GM23338 (cell line): ENCODE data around the gene LDLR. TPM values are rescaled to one million over a fixed set of nuclear protein-coding genes. Genes with fewer than 3 reads are reported as not detected.

ENCODE experiments used
- ATAC-seq: fragments of 200-7000 bp; cut with Tn5 transposase; 3 replicates; pipeline ENCODE4 v1.9.1; 2020
- DNase-seq: peaks from one replicate; pipeline ENCODE4 v3.0.0-alpha.2; 2015; ENCODE audit warnings: low spot score
- H2AFZ ChIP-seq: fragments of 200-600 bp; sonication (generic); 2 replicates; pipeline ENCODE4 v1.8.0; 2016; ENCODE audit warnings: antibody characterized with exemption, mild to moderate bottlenecking, moderate library complexity
- H3F3A ChIP-seq: fragments of 200-600 bp; sonication (generic); replicated peaks from 2 replicates; pipeline ENCODE4 v1.8.0; 2017; ENCODE audit warnings: antibody characterized with exemption, mixed run types, low read depth
- H3K27ac ChIP-seq: fragments of 200-600 bp; sonication (generic); 2 replicates; pipeline ENCODE4 v1.6.1; 2016; ENCODE audit warnings: low read depth
- H3K27me3 ChIP-seq: fragments of 200-600 bp; sonication (generic); 2 replicates; pipeline ENCODE4 v1.8.0; 2016; ENCODE audit warnings: mild to moderate bottlenecking, mixed run types, moderate library complexity; ENCODE audit not compliant: insufficient read depth
- H3K36me3 ChIP-seq: fragments of 200-600 bp; sonication (generic); 2 replicates; pipeline ENCODE4 v1.8.0; 2016; ENCODE audit warnings: mild to moderate bottlenecking; ENCODE audit not compliant: insufficient read depth
- H3K4me1 ChIP-seq: fragments of 200-600 bp; sonication (generic); 2 replicates; pipeline ENCODE4 v1.8.0; 2016; ENCODE audit warnings: mild to moderate bottlenecking, moderate library complexity; ENCODE audit not compliant: insufficient read depth
- H3K4me2 ChIP-seq: fragments of 200-600 bp; sonication (generic); 2 replicates; pipeline ENCODE4 v1.7.1; 2017; ENCODE audit warnings: mixed run types
- H3K4me3 ChIP-seq: fragments of 200-600 bp; sonication (generic); 2 replicates; pipeline ENCODE4 v1.6.1; 2016; ENCODE audit warnings: mixed run types
- H3K79me2 ChIP-seq: fragments of 200-600 bp; sonication (generic); replicated peaks from 2 replicates; pipeline ENCODE4 v1.8.0; 2017; ENCODE audit warnings: mild to moderate bottlenecking; ENCODE audit not compliant: insufficient read depth
- H3K9me2 ChIP-seq: fragments of 200-600 bp; sonication (generic); 2 replicates; pipeline ENCODE4 v1.8.0; 2017; ENCODE audit not compliant: insufficient read depth
- H4K20me1 ChIP-seq: fragments of 200-600 bp; sonication (generic); replicated peaks from 2 replicates; pipeline ENCODE4 v1.8.0; 2017; ENCODE audit warnings: mild to moderate bottlenecking; ENCODE audit not compliant: insufficient read depth
- H3K27ac Mint-ChIP-seq: 2 replicates; pipeline ENCODE4 v1.8.0; 2020; ENCODE audit warnings: inconsistent platforms, mild to moderate bottlenecking, moderate library complexity, mixed read lengths
- H3K27me3 Mint-ChIP-seq: 3 replicates; pipeline ENCODE4 v1.8.0; 2022; ENCODE audit warnings: low read depth, mild to moderate bottlenecking, moderate library complexity, mixed read lengths, inconsistent platforms; ENCODE audit not compliant: insufficient read depth, poor library complexity
- H3K36me3 Mint-ChIP-seq: 3 replicates; pipeline ENCODE4 v1.8.0; 2021; ENCODE audit warnings: low read depth, mild to moderate bottlenecking, inconsistent platforms, moderate library complexity, mixed read lengths
- H3K4me1 Mint-ChIP-seq: 3 replicates; pipeline ENCODE4 v1.8.0; 2020; ENCODE audit warnings: mild to moderate bottlenecking, inconsistent platforms, mixed read lengths
- H3K4me3 Mint-ChIP-seq: 3 replicates; pipeline ENCODE4 v1.8.0; 2021; ENCODE audit warnings: moderate library complexity, mild to moderate bottlenecking, inconsistent platforms, mixed read lengths
- H3K9me3 Mint-ChIP-seq: 3 replicates; pipeline ENCODE4 v1.8.0; 2020; ENCODE audit warnings: moderate library complexity, mild to moderate bottlenecking, inconsistent platforms, mixed read lengths
- CREB1 ChIP-seq: fragments of 250-450 bp; sonication (Bioruptor Pico); IDR thresholded peaks from 2 replicates; pipeline ENCODE4 v1.5.0; 2020; ENCODE audit warnings: low read depth, mild to moderate bottlenecking, moderate library complexity
- EZH2 ChIP-seq: fragments of 200-600 bp; sonication (generic); IDR thresholded peaks from one replicate; pipeline ENCODE4 v1.8.0; 2017; ENCODE audit warnings: antibody characterized with exemption, mild to moderate bottlenecking, low read depth; ENCODE audit not compliant: unreplicated experiment
- EZH2phosphoT487 ChIP-seq: fragments of 200-600 bp; sonication (generic); IDR thresholded peaks from one replicate; pipeline ENCODE4 v1.8.1; 2018; ENCODE audit warnings: antibody characterized with exemption; ENCODE audit not compliant: unreplicated experiment
- JUNB ChIP-seq: IDR thresholded peaks from one replicate; pipeline ENCODE4 v1.6.1; 2016; ENCODE audit warnings: antibody characterized with exemption; ENCODE audit not compliant: unreplicated experiment
- NANOG ChIP-seq: IDR thresholded peaks from 2 replicates; pipeline ENCODE4 v1.6.1; 2016; ENCODE audit warnings: antibody characterized with exemption, borderline replicate concordance
- POLR2AphosphoS5 ChIP-seq: IDR thresholded peaks from 2 replicates; pipeline ENCODE4 v1.6.1; 2016; ENCODE audit warnings: antibody characterized with exemption, low read depth
- STAT1 ChIP-seq: IDR thresholded peaks from one replicate; pipeline ENCODE4 v1.6.1; 2016; ENCODE audit warnings: antibody characterized with exemption; ENCODE audit not compliant: unreplicated experiment
- ZNF114 ChIP-seq: fragments of 250-450 bp; sonication (Bioruptor Pico); IDR thresholded peaks from 2 replicates; pipeline ENCODE4 v1.5.0; 2020; ENCODE audit warnings: mild to moderate bottlenecking, moderate library complexity
- ZNF331 ChIP-seq: fragments of 250-450 bp; sonication (Bioruptor Pico); IDR thresholded peaks from 2 replicates; pipeline ENCODE4 v1.5.0; 2020; ENCODE audit warnings: low read depth, mild to moderate bottlenecking, moderate library complexity
- polyA plus RNA-seq: library from polyadenylated mRNA; unstranded; fragments of >200 nt; fragmentation: Nextera tagmentation; extraction: Ambion mirVana; gene quantifications from 2 replicates; pipeline ENCODE4 v1.2.1, GENCODE V29; 2016
- total RNA-seq: library from RNA; depleted of rRNA; stranded (reverse); fragments of >200 nt; shearing (Covaris generic); gene quantifications from 2 replicates; pipeline ENCODE4 v1.2.3, GENCODE V29; 2014
- TF ChIP-seq, protein P1 (sequence below), 2 experiments: fragments of 200-600 bp in 1 of 2; sonication (generic) in 1 of 2; conservative IDR thresholded peaks; 2 replicates each; pipeline versions ENCODE4 v1.5.1 to v1.6.1; 2016 to 2017; ENCODE audit warnings: antibody characterized with exemption in 2 of 2, low read depth in 2 of 2, mild to moderate bottlenecking in 2 of 2, moderate library complexity in 1 of 2
- TF ChIP-seq, protein P2 (sequence below): IDR thresholded peaks from one replicate; pipeline ENCODE4 v1.6.1; 2018; ENCODE audit warnings: antibody characterized with exemption; ENCODE audit not compliant: unreplicated experiment
- TF ChIP-seq, protein P3 (sequence below): fragments of 250-450 bp; sonication (Bioruptor Pico); IDR thresholded peaks from 2 replicates; pipeline ENCODE4 v1.5.0; 2020; ENCODE audit warnings: mild to moderate bottlenecking, moderate library complexity
- TF ChIP-seq, protein P4 (sequence below): IDR thresholded peaks from 2 replicates; pipeline ENCODE4 v1.6.1; 2016; ENCODE audit warnings: antibody characterized with exemption

Gene LDLR
- total and polyA plus RNA-seq, 2 experiments from 2014 or later: 57.6 to 180 TPM

DNA sequence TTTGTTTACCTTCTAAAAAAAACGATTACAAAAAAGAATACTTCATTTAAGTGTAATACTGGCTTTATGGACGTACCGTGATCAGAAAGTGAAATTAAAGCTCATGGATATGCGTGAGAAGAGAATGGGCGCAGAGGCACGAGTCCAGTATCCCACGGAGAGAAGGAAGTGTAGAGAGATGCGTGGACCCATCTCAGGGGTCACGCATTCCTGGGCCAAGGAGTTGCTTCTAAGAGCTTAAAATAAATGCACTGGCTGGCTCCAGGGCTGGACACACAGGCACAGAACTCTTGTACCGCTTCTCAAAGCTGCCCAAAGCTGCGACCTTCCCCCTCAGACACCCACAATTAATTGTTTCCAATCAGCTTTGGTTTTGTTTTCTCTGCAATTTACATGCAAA is 75.0 kb downstream of the LDLR start:
- no peak for TF ChIP-seq EZH2
- no peak for TF ChIP-seq EZH2phosphoT487
- no peak for TF ChIP-seq ZNF331
- TF ChIP-seq CREB1 (CRISPR knock-in tag): no peak
- TF ChIP-seq, protein P1, sequence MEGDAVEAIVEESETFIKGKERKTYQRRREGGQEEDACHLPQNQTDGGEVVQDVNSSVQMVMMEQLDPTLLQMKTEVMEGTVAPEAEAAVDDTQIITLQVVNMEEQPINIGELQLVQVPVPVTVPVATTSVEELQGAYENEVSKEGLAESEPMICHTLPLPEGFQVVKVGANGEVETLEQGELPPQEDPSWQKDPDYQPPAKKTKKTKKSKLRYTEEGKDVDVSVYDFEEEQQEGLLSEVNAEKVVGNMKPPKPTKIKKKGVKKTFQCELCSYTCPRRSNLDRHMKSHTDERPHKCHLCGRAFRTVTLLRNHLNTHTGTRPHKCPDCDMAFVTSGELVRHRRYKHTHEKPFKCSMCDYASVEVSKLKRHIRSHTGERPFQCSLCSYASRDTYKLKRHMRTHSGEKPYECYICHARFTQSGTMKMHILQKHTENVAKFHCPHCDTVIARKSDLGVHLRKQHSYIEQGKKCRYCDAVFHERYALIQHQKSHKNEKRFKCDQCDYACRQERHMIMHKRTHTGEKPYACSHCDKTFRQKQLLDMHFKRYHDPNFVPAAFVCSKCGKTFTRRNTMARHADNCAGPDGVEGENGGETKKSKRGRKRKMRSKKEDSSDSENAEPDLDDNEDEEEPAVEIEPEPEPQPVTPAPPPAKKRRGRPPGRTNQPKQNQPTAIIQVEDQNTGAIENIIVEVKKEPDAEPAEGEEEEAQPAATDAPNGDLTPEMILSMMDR (conservative IDR thresholded peaks at IDR 0.05; ENCODE audit: low read depth in 2 of 2): no peak
- TF ChIP-seq JUNB: no peak
- TF ChIP-seq STAT1: no peak
- no peak for TF ChIP-seq NANOG
- TF ChIP-seq ZNF114 (CRISPR knock-in tag): no peak
- TF ChIP-seq, protein P2, sequence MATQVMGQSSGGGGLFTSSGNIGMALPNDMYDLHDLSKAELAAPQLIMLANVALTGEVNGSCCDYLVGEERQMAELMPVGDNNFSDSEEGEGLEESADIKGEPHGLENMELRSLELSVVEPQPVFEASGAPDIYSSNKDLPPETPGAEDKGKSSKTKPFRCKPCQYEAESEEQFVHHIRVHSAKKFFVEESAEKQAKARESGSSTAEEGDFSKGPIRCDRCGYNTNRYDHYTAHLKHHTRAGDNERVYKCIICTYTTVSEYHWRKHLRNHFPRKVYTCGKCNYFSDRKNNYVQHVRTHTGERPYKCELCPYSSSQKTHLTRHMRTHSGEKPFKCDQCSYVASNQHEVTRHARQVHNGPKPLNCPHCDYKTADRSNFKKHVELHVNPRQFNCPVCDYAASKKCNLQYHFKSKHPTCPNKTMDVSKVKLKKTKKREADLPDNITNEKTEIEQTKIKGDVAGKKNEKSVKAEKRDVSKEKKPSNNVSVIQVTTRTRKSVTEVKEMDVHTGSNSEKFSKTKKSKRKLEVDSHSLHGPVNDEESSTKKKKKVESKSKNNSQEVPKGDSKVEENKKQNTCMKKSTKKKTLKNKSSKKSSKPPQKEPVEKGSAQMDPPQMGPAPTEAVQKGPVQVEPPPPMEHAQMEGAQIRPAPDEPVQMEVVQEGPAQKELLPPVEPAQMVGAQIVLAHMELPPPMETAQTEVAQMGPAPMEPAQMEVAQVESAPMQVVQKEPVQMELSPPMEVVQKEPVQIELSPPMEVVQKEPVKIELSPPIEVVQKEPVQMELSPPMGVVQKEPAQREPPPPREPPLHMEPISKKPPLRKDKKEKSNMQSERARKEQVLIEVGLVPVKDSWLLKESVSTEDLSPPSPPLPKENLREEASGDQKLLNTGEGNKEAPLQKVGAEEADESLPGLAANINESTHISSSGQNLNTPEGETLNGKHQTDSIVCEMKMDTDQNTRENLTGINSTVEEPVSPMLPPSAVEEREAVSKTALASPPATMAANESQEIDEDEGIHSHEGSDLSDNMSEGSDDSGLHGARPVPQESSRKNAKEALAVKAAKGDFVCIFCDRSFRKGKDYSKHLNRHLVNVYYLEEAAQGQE: no peak
- TF ChIP-seq, protein P3, sequence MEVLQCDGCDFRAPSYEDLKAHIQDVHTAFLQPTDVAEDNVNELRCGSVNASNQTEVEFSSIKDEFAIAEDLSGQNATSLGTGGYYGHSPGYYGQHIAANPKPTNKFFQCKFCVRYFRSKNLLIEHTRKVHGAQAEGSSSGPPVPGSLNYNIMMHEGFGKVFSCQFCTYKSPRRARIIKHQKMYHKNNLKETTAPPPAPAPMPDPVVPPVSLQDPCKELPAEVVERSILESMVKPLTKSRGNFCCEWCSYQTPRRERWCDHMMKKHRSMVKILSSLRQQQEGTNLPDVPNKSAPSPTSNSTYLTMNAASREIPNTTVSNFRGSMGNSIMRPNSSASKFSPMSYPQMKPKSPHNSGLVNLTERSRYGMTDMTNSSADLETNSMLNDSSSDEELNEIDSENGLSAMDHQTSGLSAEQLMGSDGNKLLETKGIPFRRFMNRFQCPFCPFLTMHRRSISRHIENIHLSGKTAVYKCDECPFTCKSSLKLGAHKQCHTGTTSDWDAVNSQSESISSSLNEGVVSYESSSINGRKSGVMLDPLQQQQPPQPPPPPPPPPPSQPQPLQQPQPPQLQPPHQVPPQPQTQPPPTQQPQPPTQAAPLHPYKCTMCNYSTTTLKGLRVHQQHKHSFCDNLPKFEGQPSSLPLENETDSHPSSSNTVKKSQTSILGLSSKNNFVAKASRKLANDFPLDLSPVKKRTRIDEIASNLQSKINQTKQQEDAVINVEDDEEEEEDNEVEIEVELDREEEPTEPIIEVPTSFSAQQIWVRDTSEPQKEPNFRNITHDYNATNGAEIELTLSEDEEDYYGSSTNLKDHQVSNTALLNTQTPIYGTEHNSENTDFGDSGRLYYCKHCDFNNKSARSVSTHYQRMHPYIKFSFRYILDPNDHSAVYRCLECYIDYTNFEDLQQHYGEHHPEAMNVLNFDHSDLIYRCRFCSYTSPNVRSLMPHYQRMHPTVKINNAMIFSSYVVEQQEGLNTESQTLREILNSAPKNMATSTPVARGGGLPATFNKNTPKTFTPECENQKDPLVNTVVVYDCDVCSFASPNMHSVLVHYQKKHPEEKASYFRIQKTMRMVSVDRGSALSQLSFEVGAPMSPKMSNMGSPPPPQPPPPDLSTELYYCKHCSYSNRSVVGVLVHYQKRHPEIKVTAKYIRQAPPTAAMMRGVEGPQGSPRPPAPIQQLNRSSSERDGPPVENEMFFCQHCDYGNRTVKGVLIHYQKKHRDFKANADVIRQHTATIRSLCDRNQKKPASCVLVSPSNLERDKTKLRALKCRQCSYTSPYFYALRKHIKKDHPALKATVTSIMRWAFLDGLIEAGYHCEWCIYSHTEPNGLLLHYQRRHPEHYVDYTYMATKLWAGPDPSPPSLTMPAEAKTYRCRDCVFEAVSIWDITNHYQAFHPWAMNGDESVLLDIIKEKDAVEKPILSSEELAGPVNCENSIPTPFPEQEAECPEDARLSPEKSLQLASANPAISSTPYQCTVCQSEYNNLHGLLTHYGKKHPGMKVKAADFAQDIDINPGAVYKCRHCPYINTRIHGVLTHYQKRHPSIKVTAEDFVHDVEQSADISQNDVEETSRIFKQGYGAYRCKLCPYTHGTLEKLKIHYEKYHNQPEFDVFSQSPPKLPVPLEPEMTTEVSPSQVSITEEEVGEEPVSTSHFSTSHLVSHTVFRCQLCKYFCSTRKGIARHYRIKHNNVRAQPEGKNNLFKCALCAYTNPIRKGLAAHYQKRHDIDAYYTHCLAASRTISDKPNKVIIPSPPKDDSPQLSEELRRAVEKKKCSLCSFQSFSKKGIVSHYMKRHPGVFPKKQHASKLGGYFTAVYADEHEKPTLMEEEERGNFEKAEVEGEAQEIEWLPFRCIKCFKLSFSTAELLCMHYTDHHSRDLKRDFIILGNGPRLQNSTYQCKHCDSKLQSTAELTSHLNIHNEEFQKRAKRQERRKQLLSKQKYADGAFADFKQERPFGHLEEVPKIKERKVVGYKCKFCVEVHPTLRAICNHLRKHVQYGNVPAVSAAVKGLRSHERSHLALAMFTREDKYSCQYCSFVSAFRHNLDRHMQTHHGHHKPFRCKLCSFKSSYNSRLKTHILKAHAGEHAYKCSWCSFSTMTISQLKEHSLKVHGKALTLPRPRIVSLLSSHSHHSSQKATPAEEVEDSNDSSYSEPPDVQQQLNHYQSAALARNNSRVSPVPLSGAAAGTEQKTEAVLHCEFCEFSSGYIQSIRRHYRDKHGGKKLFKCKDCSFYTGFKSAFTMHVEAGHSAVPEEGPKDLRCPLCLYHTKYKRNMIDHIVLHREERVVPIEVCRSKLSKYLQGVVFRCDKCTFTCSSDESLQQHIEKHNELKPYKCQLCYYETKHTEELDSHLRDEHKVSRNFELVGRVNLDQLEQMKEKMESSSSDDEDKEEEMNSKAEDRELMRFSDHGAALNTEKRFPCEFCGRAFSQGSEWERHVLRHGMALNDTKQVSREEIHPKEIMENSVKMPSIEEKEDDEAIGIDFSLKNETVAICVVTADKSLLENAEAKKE (CRISPR knock-in tag): no peak
- no peak for TF ChIP-seq POLR2AphosphoS5
- TF ChIP-seq, protein P4, sequence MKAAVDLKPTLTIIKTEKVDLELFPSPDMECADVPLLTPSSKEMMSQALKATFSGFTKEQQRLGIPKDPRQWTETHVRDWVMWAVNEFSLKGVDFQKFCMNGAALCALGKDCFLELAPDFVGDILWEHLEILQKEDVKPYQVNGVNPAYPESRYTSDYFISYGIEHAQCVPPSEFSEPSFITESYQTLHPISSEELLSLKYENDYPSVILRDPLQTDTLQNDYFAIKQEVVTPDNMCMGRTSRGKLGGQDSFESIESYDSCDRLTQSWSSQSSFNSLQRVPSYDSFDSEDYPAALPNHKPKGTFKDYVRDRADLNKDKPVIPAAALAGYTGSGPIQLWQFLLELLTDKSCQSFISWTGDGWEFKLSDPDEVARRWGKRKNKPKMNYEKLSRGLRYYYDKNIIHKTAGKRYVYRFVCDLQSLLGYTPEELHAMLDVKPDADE: no peak
- H3K79me2 ChIP-seq: no peaks in the 10 kb centered on the region
- Mint-ChIP-seq H3K27ac (no peak overlapping the region), H3K36me3 (peaks cover 20% of the 10 kb centered on the region), H3K27me3 (peaks cover 6% of the 10 kb centered on the region), H3K4me1 (no peaks in the 10 kb centered on the region), H3K4me3 (no peak overlapping the region), H3K9me3 (no peaks in the 10 kb centered on the region)
- no peak for ATAC-seq
- peaks cover 9% of the 10 kb centered on the region; the same call in 1 of the 2 replicates for H3F3A ChIP-seq
- no peaks in the 10 kb centered on the region for H3K27me3 ChIP-seq
- no peaks in the 10 kb centered on the region for H3K4me1 ChIP-seq
- H4K20me1 ChIP-seq: no peaks in the 10 kb centered on the region
- H3K36me3 ChIP-seq: 0 out of 2 replicates have a peak, but pooled peaks cover 8% of the 10 kb centered on the region
- H3K4me3 ChIP-seq: no peak overlapping the region
- no peak overlapping the region for H3K4me2 ChIP-seq
- no peak overlapping the region for H2AFZ ChIP-seq
- H3K27ac ChIP-seq: peak overlapping the region; percentile 73; the same call in 1 of the 2 replicates
- H3K9me2 ChIP-seq: no peaks in the 10 kb centered on the region
- DNase-seq: no peak
